ENCODE results near the gene C6orf132. TPM values are rescaled to one million over a fixed set of nuclear protein-coding genes. Genes with fewer than 3 reads are reported as not detected.

C6orf132 gene
- total RNA-seq, 1 donor from 2014 or later: 5.3 TPM

- Histone ChIP-seq H3K27me3 (ENCODE audit: insufficient read depth, low read length) (peaks cover 3% of the 10 kb centered on the region), H3K4me2 (ENCODE audit: low read length) (no peak overlapping the region), H3K4me3 (ENCODE audit: insufficient read depth, low read depth, low read length) (no peak overlapping the region), H3K4me1 (ENCODE audit: insufficient read depth, low read length) (no peaks in the 10 kb centered on the region), H3K36me3 (ENCODE audit: insufficient read depth, low read length) (no peaks in the 10 kb centered on the region), H4K20me1 (ENCODE audit: insufficient read depth, low read length) (no peaks in the 10 kb centered on the region), H3K9ac (ENCODE audit: low read length) (no peak overlapping the region), H3K79me2 (ENCODE audit: insufficient read depth, low read length) (no peaks in the 10 kb centered on the region), H3K27ac (ENCODE audit: low read depth, low read length) (no peak overlapping the region), H2AFZ (ENCODE audit: low read depth, low read length) (no peak overlapping the region), H3K9me3 (ENCODE audit: insufficient read depth, low read depth, low read length) (no peaks in the 10 kb centered on the region)
- Mint-ChIP-seq H3K4me3 (ENCODE audit: unreplicated experiment) (no peak overlapping the region), H3K36me3 (ENCODE audit: low read depth, unreplicated experiment) (no peaks in the 10 kb centered on the region), H3K9me3 (ENCODE audit: unreplicated experiment) (peaks cover 4% of the 10 kb centered on the region), H3K27me3 (ENCODE audit: low read depth, unreplicated experiment) (peaks cover 21% of the 10 kb centered on the region), H3K27ac (ENCODE audit: unreplicated experiment) (no peak overlapping the region), H3K4me1 (ENCODE audit: low read depth, unreplicated experiment) (peaks cover 22% of the 10 kb centered on the region)
- TF ChIP-seq, protein P1, sequence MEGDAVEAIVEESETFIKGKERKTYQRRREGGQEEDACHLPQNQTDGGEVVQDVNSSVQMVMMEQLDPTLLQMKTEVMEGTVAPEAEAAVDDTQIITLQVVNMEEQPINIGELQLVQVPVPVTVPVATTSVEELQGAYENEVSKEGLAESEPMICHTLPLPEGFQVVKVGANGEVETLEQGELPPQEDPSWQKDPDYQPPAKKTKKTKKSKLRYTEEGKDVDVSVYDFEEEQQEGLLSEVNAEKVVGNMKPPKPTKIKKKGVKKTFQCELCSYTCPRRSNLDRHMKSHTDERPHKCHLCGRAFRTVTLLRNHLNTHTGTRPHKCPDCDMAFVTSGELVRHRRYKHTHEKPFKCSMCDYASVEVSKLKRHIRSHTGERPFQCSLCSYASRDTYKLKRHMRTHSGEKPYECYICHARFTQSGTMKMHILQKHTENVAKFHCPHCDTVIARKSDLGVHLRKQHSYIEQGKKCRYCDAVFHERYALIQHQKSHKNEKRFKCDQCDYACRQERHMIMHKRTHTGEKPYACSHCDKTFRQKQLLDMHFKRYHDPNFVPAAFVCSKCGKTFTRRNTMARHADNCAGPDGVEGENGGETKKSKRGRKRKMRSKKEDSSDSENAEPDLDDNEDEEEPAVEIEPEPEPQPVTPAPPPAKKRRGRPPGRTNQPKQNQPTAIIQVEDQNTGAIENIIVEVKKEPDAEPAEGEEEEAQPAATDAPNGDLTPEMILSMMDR (IDR thresholded peaks at IDR 0.05; ENCODE audit: insufficient read depth, low read depth, low read length): no peak
- no peak for TF ChIP-seq EZH2 (IDR thresholded peaks at IDR 0.05; ENCODE audit: insufficient read depth, low read length)
- DNase-seq (ENCODE audit: low read depth) (peak; percentile 29), FAIRE-seq (no peak)
These were observed 21.6 kb upstream of the C6orf132 start for GRCh38 chr6:42163981-42164380.

DNA sequence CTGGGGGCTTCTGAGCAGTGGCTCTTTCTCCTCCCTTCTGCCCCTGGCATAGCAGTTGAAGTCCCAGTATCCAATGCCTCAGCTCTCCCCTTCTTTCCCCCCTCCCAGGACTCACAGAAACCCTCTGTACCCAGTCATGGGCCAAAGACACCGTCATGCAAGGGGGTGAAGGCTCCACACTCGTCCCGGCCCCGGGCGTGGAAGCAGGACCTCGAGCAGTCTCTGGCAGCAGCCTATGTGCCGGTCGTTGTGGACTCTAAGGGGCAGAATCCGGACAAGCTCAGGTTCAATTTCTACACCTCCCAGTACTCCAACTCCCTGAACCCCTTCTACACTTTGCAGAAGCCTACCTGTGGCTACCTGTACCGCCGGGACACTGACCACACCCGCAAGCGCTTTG is 20.4 kb upstream of the C6orf132 start:
- H3K36me3 Mint-ChIP-seq (ENCODE audit: low read depth, unreplicated experiment): no peaks in the 10 kb centered on the region
- Histone ChIP-seq H3K4me2 (ENCODE audit: low read length) (no peak overlapping the region), H3K36me3 (ENCODE audit: insufficient read depth, low read length) (no peaks in the 10 kb centered on the region), H2AFZ (ENCODE audit: low read depth, low read length) (no peak overlapping the region), H3K27ac (ENCODE audit: low read depth, low read length) (no peak overlapping the region), H3K9me3 (ENCODE audit: insufficient read depth, low read depth, low read length) (no peaks in the 10 kb centered on the region), H4K20me1 (ENCODE audit: insufficient read depth, low read length) (no peaks in the 10 kb centered on the region), H3K9ac (ENCODE audit: low read length) (no peak overlapping the region), H3K4me3 (ENCODE audit: insufficient read depth, low read depth, low read length) (no peak overlapping the region), H3K4me1 (ENCODE audit: insufficient read depth, low read length) (peaks cover 2% of the 10 kb centered on the region), H3K27me3 (ENCODE audit: insufficient read depth, low read length) (peaks cover 4% of the 10 kb centered on the region), H3K79me2 (ENCODE audit: insufficient read depth, low read length) (no peaks in the 10 kb centered on the region)
- FAIRE-seq (no peak), DNase-seq (ENCODE audit: low read depth) (no peak)
- H3K4me1 Mint-ChIP-seq (ENCODE audit: low read depth, unreplicated experiment): peaks cover 24% of the 10 kb centered on the region
- no peak for TF ChIP-seq EZH2 (IDR thresholded peaks at IDR 0.05; ENCODE audit: insufficient read depth, low read length)
- TF ChIP-seq, protein P1 (IDR thresholded peaks at IDR 0.05; ENCODE audit: insufficient read depth, low read depth, low read length): no peak
- H3K27ac Mint-ChIP-seq (ENCODE audit: unreplicated experiment): no peak overlapping the region
- H3K4me3 Mint-ChIP-seq (ENCODE audit: unreplicated experiment): no peak overlapping the region
- H3K27me3 Mint-ChIP-seq (ENCODE audit: low read depth, unreplicated experiment): peaks cover 21% of the 10 kb centered on the region
- H3K9me3 Mint-ChIP-seq (ENCODE audit: unreplicated experiment): peaks cover 3% of the 10 kb centered on the region

- Histone ChIP-seq H3K4me1 (ENCODE audit: insufficient read depth, low read length) (peaks cover 5% of the 10 kb centered on the region), H2AFZ (ENCODE audit: low read depth, low read length) (no peak overlapping the region), H3K27me3 (ENCODE audit: insufficient read depth, low read length) (peaks cover 4% of the 10 kb centered on the region), H3K9me3 (ENCODE audit: insufficient read depth, low read depth, low read length) (no peaks in the 10 kb centered on the region), H3K79me2 (ENCODE audit: insufficient read depth, low read length) (no peaks in the 10 kb centered on the region), H3K4me3 (ENCODE audit: insufficient read depth, low read depth, low read length) (no peak overlapping the region), H3K27ac (ENCODE audit: low read depth, low read length) (no peak overlapping the region), H3K9ac (ENCODE audit: low read length) (no peak overlapping the region), H4K20me1 (ENCODE audit: insufficient read depth, low read length) (no peaks in the 10 kb centered on the region), H3K36me3 (ENCODE audit: insufficient read depth, low read length) (no peaks in the 10 kb centered on the region), H3K4me2 (ENCODE audit: low read length) (no peak overlapping the region)
- FAIRE-seq (no peak), DNase-seq (ENCODE audit: low read depth) (no peak)
- TF ChIP-seq EZH2 (IDR thresholded peaks at IDR 0.05; ENCODE audit: insufficient read depth, low read length): no peak
- TF ChIP-seq, protein P1 (IDR thresholded peaks at IDR 0.05; ENCODE audit: insufficient read depth, low read depth, low read length): no peak
- Mint-ChIP-seq H3K36me3 (ENCODE audit: low read depth, unreplicated experiment) (no peaks in the 10 kb centered on the region), H3K9me3 (ENCODE audit: unreplicated experiment) (peaks cover 3% of the 10 kb centered on the region), H3K4me1 (ENCODE audit: low read depth, unreplicated experiment) (peaks cover 25% of the 10 kb centered on the region), H3K27ac (ENCODE audit: unreplicated experiment) (no peak overlapping the region), H3K27me3 (ENCODE audit: low read depth, unreplicated experiment) (peaks cover 21% of the 10 kb centered on the region), H3K4me3 (ENCODE audit: unreplicated experiment) (no peak overlapping the region)
These were observed 20.0 kb upstream of the C6orf132 start for GRCh38 chr6:42162384-42162783.

Data from astrocyte (in vitro differentiated cells and primary cell).